IMR-90 (cell line): ENCODE results near the gene PDE8B. TPM values are rescaled to one million over a fixed set of nuclear protein-coding genes. Genes with fewer than 3 reads are reported as not detected.

Experiments
- ATAC-seq: fragments of 200-7000 bp; cut with Tn5 transposase; 2 replicates; pipeline ENCODE4 v1.9.1; 2020; ENCODE audit warnings: low read depth, mild to moderate bottlenecking, moderate library complexity
- BruUV-seq: library from RNA; stranded (reverse); fragments of 400-500 nt; replicated peaks from 2 replicates; lab custom pipeline; 2021; lab: Mats Ljungman, UMichigan
- CTCF ChIA-PET: fragments of 300-600 bp; formaldehyde crosslinking; extraction: SDS; loops from one replicate; lab custom pipeline; 2021; ENCODE audit warnings: antibody characterized with exemption; lab: Yijun Ruan, JAX
- POLR2A ChIA-PET: fragments of 300-600 bp; sonication (Branson Sonifier 250); formaldehyde crosslinking; loops from one replicate; lab custom pipeline; 2022; ENCODE audit warnings: antibody characterized with exemption; ENCODE audit not compliant: unreplicated experiment; lab: Charles Lee
- DNase-seq: peaks from one replicate; pipeline ENCODE4 v3.0.0; 2013
- H2AFZ ChIP-seq: replicated peaks from 2 replicates; pipeline ENCODE3; 2013; ENCODE audit warnings: low read length, mild to moderate bottlenecking; ENCODE audit not compliant: poor library complexity
- H2AK5ac ChIP-seq: 2 replicates; pipeline ENCODE4 v1.6.1; 2013; ENCODE audit warnings: low read depth, low read length, inconsistent platforms
- H2AK9ac ChIP-seq: replicated peaks from 2 replicates; pipeline ENCODE3; 2013; ENCODE audit warnings: mild to moderate bottlenecking, low read depth, low read length, moderate library complexity; ENCODE audit not compliant: poor library complexity
- H2BK120ac ChIP-seq: 2 replicates; pipeline ENCODE4 v1.6.1; 2013; ENCODE audit warnings: low read depth, low read length, inconsistent platforms
- H2BK15ac ChIP-seq: 3 replicates; pipeline ENCODE4 v1.6.1; 2013; ENCODE audit warnings: low read depth, low read length, inconsistent platforms
- H2BK20ac ChIP-seq: 2 replicates; pipeline ENCODE4 v1.6.1; 2013; ENCODE audit warnings: low read depth, mild to moderate bottlenecking, inconsistent platforms, low read length, moderate library complexity
- H2BK5ac ChIP-seq: 2 replicates; pipeline ENCODE4 v1.6.1; 2013; ENCODE audit warnings: mild to moderate bottlenecking, low read depth, low read length, inconsistent platforms; ENCODE audit not compliant: poor library complexity, severe bottlenecking
- H3K14ac ChIP-seq: replicated peaks from 2 replicates; pipeline ENCODE4 v1.6.1; 2013; ENCODE audit warnings: low read depth, low read length, inconsistent platforms
- H3K18ac ChIP-seq: 2 replicates; pipeline ENCODE4 v1.6.1; 2013; ENCODE audit warnings: low read depth, low read length, control low read depth
- H3K23ac ChIP-seq: 2 replicates; pipeline ENCODE4 v1.6.1; 2013; ENCODE audit warnings: low read depth, low read length, inconsistent platforms
- H3K27ac ChIP-seq: 2 replicates; pipeline ENCODE4 v1.5.1; 2013; ENCODE audit warnings: mild to moderate bottlenecking, control low read depth, low read length; ENCODE audit not compliant: insufficient read depth
- H3K27me3 ChIP-seq: 2 replicates; pipeline ENCODE4 v1.6.1; 2013; ENCODE audit warnings: low read length; ENCODE audit not compliant: control insufficient read depth, insufficient read depth
- H3K36me3 ChIP-seq: 2 replicates; pipeline ENCODE4 v1.6.1; 2013; ENCODE audit warnings: low read length, mixed read lengths; ENCODE audit not compliant: control insufficient read depth, insufficient read depth
- H3K4ac ChIP-seq: 2 replicates; pipeline ENCODE4 v1.6.1; 2013; ENCODE audit warnings: low read depth, low read length, inconsistent platforms
- H3K4me1 ChIP-seq: 2 replicates; pipeline ENCODE4 v1.6.1; 2013; ENCODE audit warnings: low read length, mixed read lengths; ENCODE audit not compliant: control insufficient read depth, insufficient read depth
- H3K4me2 ChIP-seq: 2 replicates; pipeline ENCODE4 v1.6.1; 2013; ENCODE audit warnings: low read depth, mild to moderate bottlenecking, control low read depth, low read length, moderate library complexity
- H3K4me3 ChIP-seq: 2 replicates; pipeline ENCODE4 v1.5.1; 2013; ENCODE audit warnings: low read depth, mild to moderate bottlenecking, control low read depth, low read length, moderate library complexity; ENCODE audit not compliant: insufficient read depth
- H3K56ac ChIP-seq: 2 replicates; pipeline ENCODE4 v1.6.1; 2013; ENCODE audit warnings: low read length, inconsistent platforms; ENCODE audit not compliant: insufficient read depth; ENCODE audit errors: extremely low read depth
- H3K79me1 ChIP-seq, 2 experiments: 2 replicates each; pipeline ENCODE4 v1.6.1; 2013; ENCODE audit warnings: low read length in 2 of 2, inconsistent platforms in 1 of 2, low read depth in 1 of 2
- H3K9ac ChIP-seq: 2 replicates; pipeline ENCODE4 v1.6.1; 2013; ENCODE audit warnings: low read depth, low read length, control low read depth
- H3K9me1 ChIP-seq: 2 replicates; pipeline ENCODE4 v1.6.1; 2013; ENCODE audit warnings: low read length, inconsistent platforms; ENCODE audit not compliant: insufficient read depth
- H3K9me3 ChIP-seq: 2 replicates; pipeline ENCODE4 v1.6.1; 2013; ENCODE audit warnings: low read length; ENCODE audit not compliant: control insufficient read depth, insufficient read depth
- H4K20me1 ChIP-seq: 2 replicates; pipeline ENCODE4 v1.6.1; 2013; ENCODE audit warnings: low read length, inconsistent platforms; ENCODE audit not compliant: insufficient read depth
- H4K5ac ChIP-seq: 2 replicates; pipeline ENCODE4 v1.6.1; 2013; ENCODE audit warnings: mild to moderate bottlenecking, low read depth, low read length, control low read depth
- H4K8ac ChIP-seq, 2 experiments: 2 replicates each; pipeline ENCODE4 v1.6.1; 2013; ENCODE audit warnings: low read depth in 2 of 2, low read length in 2 of 2, control low read depth in 1 of 2, inconsistent platforms in 1 of 2
- H4K91ac ChIP-seq: 2 replicates; pipeline ENCODE4 v1.6.1; 2013; ENCODE audit warnings: low read depth, low read length, inconsistent platforms; ENCODE audit not compliant: insufficient read depth
- BHLHE40 ChIP-seq: fragments of 150-350 bp; IDR thresholded peaks from 2 replicates; pipeline ENCODE4 v1.6.1; 2016; ENCODE audit warnings: mild to moderate bottlenecking, low read depth, low read length
- CEBPB ChIP-seq: IDR thresholded peaks from 2 replicates; pipeline ENCODE4 v1.6.1; 2012; ENCODE audit warnings: low read depth, low read length, improper control_type of control experiment
- CHD1 ChIP-seq: IDR thresholded peaks from 2 replicates; pipeline ENCODE4 v1.6.1; 2012; ENCODE audit warnings: low read depth, low read length, improper control_type of control experiment
- CTCF ChIP-seq: conservative IDR thresholded peaks from 2 replicates; pipeline ENCODE4 v1.5.1; 2012; ENCODE audit warnings: mild to moderate bottlenecking, low read depth, low read length, improper control_type of control experiment
- ELK1 ChIP-seq: fragments of 150-350 bp; IDR thresholded peaks from 2 replicates; pipeline ENCODE4 v1.6.1; 2016; ENCODE audit warnings: low read depth, mild to moderate bottlenecking, low read length, moderate library complexity, borderline replicate concordance
- FOS ChIP-seq: fragments of 150-350 bp; IDR thresholded peaks from 2 replicates; pipeline ENCODE4 v1.6.1; 2016; ENCODE audit warnings: low read depth, low read length
- MAFK ChIP-seq: IDR thresholded peaks from 2 replicates; pipeline ENCODE4 v1.6.1; 2012; ENCODE audit warnings: low read depth, low read length, improper control_type of control experiment
- MAZ ChIP-seq: IDR thresholded peaks from 2 replicates; pipeline ENCODE4 v1.6.1; 2012; ENCODE audit warnings: low read depth, mild to moderate bottlenecking, low read length, improper control_type of control experiment, moderate library complexity, borderline replicate concordance
- MXI1 ChIP-seq: IDR thresholded peaks from 2 replicates; pipeline ENCODE4 v1.6.1; 2012; ENCODE audit warnings: low read depth, mild to moderate bottlenecking, low read length, moderate library complexity, borderline replicate concordance
- NFE2L2 ChIP-seq: fragments of 150-350 bp; IDR thresholded peaks from 2 replicates; pipeline ENCODE4 v1.6.1; 2016; ENCODE audit warnings: low read depth, mild to moderate bottlenecking, low read length
- POLR2A ChIP-seq: IDR thresholded peaks from 2 replicates; pipeline ENCODE4 v1.6.1; 2012; ENCODE audit warnings: mild to moderate bottlenecking, low read depth, low read length
- RAD21 ChIP-seq: IDR thresholded peaks from 2 replicates; pipeline ENCODE4 v1.6.1; 2012; ENCODE audit warnings: low read length, improper control_type of control experiment
- RCOR1 ChIP-seq: IDR thresholded peaks from 2 replicates; pipeline ENCODE4 v1.6.1; 2012; ENCODE audit warnings: mild to moderate bottlenecking, low read length, improper control_type of control experiment; ENCODE audit not compliant: insufficient replicate concordance
- RFX5 ChIP-seq: IDR thresholded peaks from 2 replicates; pipeline ENCODE4 v1.8.0; 2012; ENCODE audit warnings: low read depth, mild to moderate bottlenecking, low read length, moderate library complexity
- SMC3 ChIP-seq: fragments of 150-350 bp; IDR thresholded peaks from 2 replicates; pipeline ENCODE4 v1.6.1; 2016; ENCODE audit warnings: low read depth, mild to moderate bottlenecking, antibody characterized with exemption, low read length, moderate library complexity
- USF2 ChIP-seq: fragments of 150-350 bp; IDR thresholded peaks from 2 replicates; pipeline ENCODE4 v1.6.1; 2017; ENCODE audit warnings: mild to moderate bottlenecking, antibody characterized with exemption, low read length, low read depth
- dilution Hi-C: fragments of 300-500 bp; cut with HindIII; formaldehyde crosslinking; loops from one replicate; pipeline ENCODE4 v1.14.3; 2018; ENCODE audit warnings: low sequenced_read_pairs; ENCODE audit not compliant: unreplicated experiment
- in situ Hi-C: fragments of 300-500 bp; cut with MboI; formaldehyde crosslinking; loops from 3 replicates; pipeline ENCODE4 v1.14.3; 2019; ENCODE audit warnings: low sequenced_read_pairs, inconsistent platforms, mixed read lengths
- intact Hi-C: fragments of 100-400 bp; cut with micrococcal nuclease; formaldehyde crosslinking; loops from 2 replicates; pipeline ENCODE4 v1.10.0; 2022
- polyA plus RNA-seq, 3 experiments: library from polyadenylated mRNA; depleted of rRNA; stranded (reverse); fragments of >200 nt; gene quantifications; 2 replicates each; pipeline ENCODE4 v1.2.3, GENCODE V29; 2012; ENCODE audit warnings: low replicate concordance in 1 of 3
- total RNA-seq: library from RNA; depleted of rRNA; stranded (reverse); fragments of >200 nt; gene quantifications from 2 replicates; pipeline ENCODE4 v1.2.3, GENCODE V29; 2012

Gene PDE8B
- total and polyA plus RNA-seq, 2 of the 4 experiments (the other 2 are of a cell fraction) = under 0.01 to 0.03 TPM

GRCh38 chr5:77167063-77167462 lies 43.4 kb upstream of the PDE8B start:
- Histone ChIP-seq H3K4me1 (peaks cover 20% of the 10 kb centered on the region), H3K18ac (peak overlapping the region; percentile 55; the same call in 1 of the 2 replicates), H2BK20ac (peak overlapping the region; percentile 95), H2BK15ac (peak overlapping the region; percentile 42; the same call in 2 of the 3 replicates), H4K5ac (0 out of 2 replicates have a peak overlapping the region, but pooled peaks have one; percentile 3), H4K91ac (peak overlapping the region; percentile 19; the same call in 1 of the 2 replicates), H3K4ac (peak overlapping the region; percentile 77; the same call in 1 of the 2 replicates), H3K14ac (peak overlapping the region; percentile 59; the same call in 1 of the 2 replicates), H3K23ac (peak overlapping the region; percentile 67; the same call in 1 of the 2 replicates), H3K9me3 (no peaks in the 10 kb centered on the region), H2AFZ (no peak overlapping the region), H4K8ac (peak overlapping the region; percentile 24 to 88; a peak in 3 of 4 replicates), H2AK5ac (peak overlapping the region; percentile 93), H3K9me1 (peaks cover 19% of the 10 kb centered on the region), H3K4me3 (no peak overlapping the region), H2BK5ac (peak overlapping the region; percentile 20), H3K4me2 (no peak overlapping the region), H3K36me3 (no peaks in the 10 kb centered on the region), H2BK120ac (peak overlapping the region; percentile 77), H3K27me3 (peaks cover 4% of the 10 kb centered on the region), H2AK9ac (no peak overlapping the region), H4K20me1 (no peaks in the 10 kb centered on the region), H3K56ac (no peak overlapping the region), H3K79me1 (no peaks in the 10 kb centered on the region), H3K9ac (no peak overlapping the region), H3K27ac (no peak overlapping the region)
- intact Hi-C loops (loop anchor here (5.0 kb wide), 1 partner anchor 695 kb away; no protein-coding TSS in a partner anchor), dilution Hi-C loops (no loop called here), in situ Hi-C loops (no loop called here)
- BruUV-seq = no TSS peak
- POLR2A ChIA-PET = no interaction called here
- ATAC-seq = no peak
- DNase-seq = no peak
- CTCF ChIA-PET = interaction anchor here (1.2 kb wide), 1 partner anchor 22 kb away, joined by 3 read pairs; no protein-coding TSS in a partner anchor
- TF ChIP-seq ELK1 (no peak), RAD21 (no peak), MAZ (no peak), BHLHE40 (no peak), SMC3 (no peak), NFE2L2 (no peak), MXI1 (no peak), CEBPB (no peak), FOS (no peak), USF2 (no peak), MAFK (no peak), RCOR1 (no peak), RFX5 (no peak), CTCF (no peak), POLR2A (no peak), CHD1 (no peak)
